Liver (tissue), 3 donors: Measurements from ENCODE around the gene SPTBN5.

ENCODE experiments used
- ATF3 ChIP-seq: IDR thresholded peaks from 2 replicates; pipeline ENCODE4 v1.6.1; 2016; ENCODE audit warnings: antibody characterized with exemption
- CTCF ChIP-seq: fragments of 150-350 bp; IDR thresholded peaks from 2 replicates; pipeline ENCODE4 v1.5.1; 2017; ENCODE audit warnings: improper control_type of control experiment, low read depth, low read length; ENCODE audit not compliant: missing input control
- GABPA ChIP-seq, 2 donors: IDR thresholded peaks in 1 of 2; conservative IDR thresholded peaks in 1 of 2; 2 replicates each; pipeline ENCODE4 v1.6.1; 2016; ENCODE audit warnings: antibody characterized with exemption in 2 of 2, mild to moderate bottlenecking in 1 of 2, moderate library complexity in 1 of 2
- MAX ChIP-seq: IDR thresholded peaks from 2 replicates; pipeline ENCODE4 v1.6.1; 2016; ENCODE audit warnings: antibody characterized with exemption
- RAD21 ChIP-seq, 2 donors: IDR thresholded peaks; 2 replicates each; pipeline ENCODE4 v1.6.1; 2016; ENCODE audit warnings: antibody characterized with exemption in 2 of 2, mild to moderate bottlenecking in 2 of 2
- REST ChIP-seq: IDR thresholded peaks from 2 replicates; pipeline ENCODE4 v1.6.1; 2016; ENCODE audit warnings: antibody characterized with exemption, mild to moderate bottlenecking
- SP1 ChIP-seq: IDR thresholded peaks from 2 replicates; pipeline ENCODE4 v1.6.1; 2018; ENCODE audit warnings: antibody characterized with exemption, mild to moderate bottlenecking
- TAF1 ChIP-seq: conservative IDR thresholded peaks from 2 replicates; pipeline ENCODE4 v1.6.1; 2016; ENCODE audit warnings: antibody characterized with exemption, mild to moderate bottlenecking
- ZBTB33 ChIP-seq: IDR thresholded peaks from 2 replicates; pipeline ENCODE4 v1.6.1; 2016; ENCODE audit warnings: antibody characterized with exemption
- donor health status: healthy.
- donor health status: healthy.

- TF ChIP-seq CTCF (no peak), SP1 (no peak), GABPA (IDR thresholded peaks at IDR 0.05 in 1 of 2, conservative IDR thresholded peaks at IDR 0.05 in 1 of 2) (no peak), REST (no peak), ZBTB33 (no peak), TAF1 (no peak), MAX (no peak), ATF3 (no peak), RAD21 (IDR thresholded peaks at IDR 0.05) (no peak)
Measured at GRCh38 chr15:41940441-41940857, 46.6 kb upstream of the SPTBN5 start.
